NCI-H524 treated with DMSO at 0.1 percent for 48 hours (cell line): ENCODE measurements around the gene IFT20.
"Not testable (repeated sequence)": the region's sequence is repeated elsewhere in the genome, so short reads cannot be mapped to it uniquely, and the experiment has no call there.

Experiments used
- DNase-seq: peaks from one replicate; lab custom pipeline; 2025; lab: John Stamatoyannopoulos, UW

Gene IFT20

DNA sequence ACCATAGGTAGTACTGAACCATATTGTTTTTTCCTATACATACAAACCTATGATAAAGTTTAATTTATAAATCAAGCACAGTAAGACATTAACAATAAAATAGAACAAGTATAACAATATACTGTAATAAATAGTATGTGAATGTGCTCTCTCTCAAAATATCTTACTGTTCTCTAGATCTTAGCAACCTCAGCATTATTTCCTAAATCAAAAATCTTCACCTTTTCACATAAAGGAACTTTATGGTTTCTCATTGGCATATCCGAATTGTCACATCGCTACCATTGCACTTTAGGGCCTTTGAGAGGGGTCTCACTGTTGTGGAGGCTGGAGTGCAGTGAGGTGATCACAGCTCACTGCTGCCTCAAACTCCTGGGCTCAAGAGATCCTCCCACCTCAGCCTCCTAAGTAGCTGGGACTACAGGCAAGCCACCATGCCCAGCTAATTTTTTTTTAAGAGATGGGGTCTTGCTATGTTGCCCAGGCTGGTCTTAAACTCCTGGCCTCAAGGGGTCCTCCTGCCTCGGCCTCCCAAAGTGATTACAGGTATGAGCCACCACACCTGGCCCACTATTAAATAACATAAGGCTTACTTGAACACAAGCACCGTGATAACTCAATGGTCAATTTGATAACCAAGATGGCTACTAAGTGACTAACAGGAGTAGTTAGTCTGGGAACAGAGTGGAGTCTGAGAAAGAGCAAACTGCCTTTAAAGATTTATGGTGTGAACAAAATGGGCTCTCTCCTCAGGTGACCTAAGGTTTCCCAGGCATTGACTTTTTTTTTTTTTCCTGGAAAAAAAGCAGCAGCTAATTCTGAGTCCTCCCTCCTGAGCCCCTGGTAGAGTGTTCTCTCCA lies 19.2 kb downstream of the IFT20 start:
- DNase-seq: no peak

DNA sequence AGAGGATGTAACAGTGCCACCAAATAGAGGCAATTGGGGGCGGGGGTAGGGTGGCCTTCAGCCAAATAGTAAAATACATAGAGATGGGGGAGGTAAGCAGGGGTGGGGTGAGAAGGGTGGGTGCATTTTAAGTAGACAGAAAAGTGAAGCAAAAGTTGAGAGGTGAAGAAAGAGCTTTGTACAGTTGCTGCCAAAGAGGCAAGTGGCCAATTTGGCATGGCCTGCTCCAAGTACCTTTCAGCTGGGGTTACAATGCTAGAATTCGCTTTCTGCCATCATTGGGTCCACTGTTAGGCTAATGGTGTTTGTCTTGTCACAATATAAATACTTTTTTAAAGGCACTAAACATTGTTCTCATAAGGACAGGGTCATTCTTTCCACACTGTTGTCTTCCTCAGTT lies 21.4 kb downstream of the IFT20 start:
- no peak for DNase-seq

DNA sequence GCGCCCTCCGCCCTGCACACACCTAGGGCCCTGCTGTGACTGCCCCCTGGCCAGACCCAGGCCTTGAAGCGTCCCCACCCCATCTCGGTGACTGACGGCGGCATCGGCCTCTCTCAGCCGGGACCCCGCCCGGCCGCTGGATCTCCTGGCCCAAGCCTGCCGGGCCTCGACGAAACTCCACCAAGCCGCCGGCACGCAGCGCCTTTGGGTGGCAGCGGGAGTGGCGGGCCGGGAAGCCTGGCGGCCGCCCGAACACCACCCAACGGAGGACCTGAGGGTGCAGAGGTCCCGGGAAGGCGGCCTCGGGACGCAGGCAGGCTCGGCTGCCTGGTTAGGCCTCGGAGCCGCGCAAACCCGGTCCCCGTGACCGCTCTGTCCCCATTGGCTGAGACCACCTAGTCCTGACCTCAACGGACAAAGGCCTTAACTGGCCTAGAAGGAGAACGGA lies 28.3 kb downstream of the IFT20 start:
- DNase-seq: no peak

DNA sequence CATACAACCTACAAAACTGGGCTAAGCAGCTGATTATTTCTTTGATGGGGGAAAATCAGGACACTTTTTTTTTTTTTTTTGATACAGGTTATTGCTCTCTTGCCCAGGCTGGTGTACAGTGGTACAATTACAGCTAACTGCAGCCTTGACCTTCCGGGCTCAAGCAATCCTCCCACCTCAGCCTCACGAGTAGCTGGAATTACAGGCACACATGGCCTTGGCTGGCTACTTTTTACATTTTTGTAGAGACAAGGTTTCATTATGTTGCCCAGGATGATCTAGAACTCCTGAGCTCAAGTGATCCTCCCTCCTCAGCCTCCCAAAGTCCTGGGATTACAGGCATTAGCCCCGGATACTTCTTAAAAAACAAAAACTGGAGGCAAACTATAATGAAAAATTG lies 36.8 kb downstream of the IFT20 start:
- no peak for DNase-seq

- no peak for DNase-seq
Measured at GRCh38 chr17:28295677-28296578, 39.3 kb downstream of the IFT20 start.

DNA sequence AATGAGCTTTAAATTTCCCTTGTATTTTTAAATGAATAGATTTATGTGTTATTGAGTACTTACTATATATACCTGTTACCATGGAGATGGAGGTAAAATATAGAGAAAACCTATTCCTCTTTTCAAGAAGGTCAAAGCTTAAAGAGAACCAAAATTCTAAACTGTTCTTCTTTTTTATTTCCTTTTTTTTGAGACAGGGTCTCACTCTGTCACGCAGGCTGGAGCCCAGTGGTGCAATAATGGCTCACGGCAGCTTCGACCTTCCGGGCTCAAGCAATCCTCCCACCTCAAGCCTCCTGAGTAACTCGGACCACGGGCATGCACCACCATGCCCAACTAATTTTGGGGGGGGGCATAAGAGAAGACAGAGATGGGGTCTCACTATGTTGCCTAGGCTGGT lies 41.3 kb downstream of the IFT20 start:
- DNase-seq: no peak

DNA sequence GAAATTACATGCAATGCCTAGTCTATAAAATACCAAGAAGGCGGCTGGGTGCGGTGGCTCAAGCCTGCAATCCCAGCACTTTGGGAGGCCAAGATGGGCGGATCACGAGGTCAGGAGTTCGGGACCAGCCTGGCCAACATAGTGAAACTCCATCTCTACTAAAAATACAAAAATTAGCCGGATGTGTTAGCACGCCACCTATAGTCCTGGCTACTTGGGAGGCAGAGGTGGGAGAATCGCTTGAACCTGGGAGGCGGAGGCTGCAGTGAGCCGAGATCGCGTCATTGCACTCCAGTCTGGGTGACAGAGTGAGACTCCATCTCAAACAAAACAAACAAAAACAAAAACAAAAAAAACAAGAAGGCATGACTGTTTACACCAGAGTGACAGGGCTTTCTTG lies 42.4 kb downstream of the IFT20 start:
- DNase-seq: not testable (repeated sequence)

DNA sequence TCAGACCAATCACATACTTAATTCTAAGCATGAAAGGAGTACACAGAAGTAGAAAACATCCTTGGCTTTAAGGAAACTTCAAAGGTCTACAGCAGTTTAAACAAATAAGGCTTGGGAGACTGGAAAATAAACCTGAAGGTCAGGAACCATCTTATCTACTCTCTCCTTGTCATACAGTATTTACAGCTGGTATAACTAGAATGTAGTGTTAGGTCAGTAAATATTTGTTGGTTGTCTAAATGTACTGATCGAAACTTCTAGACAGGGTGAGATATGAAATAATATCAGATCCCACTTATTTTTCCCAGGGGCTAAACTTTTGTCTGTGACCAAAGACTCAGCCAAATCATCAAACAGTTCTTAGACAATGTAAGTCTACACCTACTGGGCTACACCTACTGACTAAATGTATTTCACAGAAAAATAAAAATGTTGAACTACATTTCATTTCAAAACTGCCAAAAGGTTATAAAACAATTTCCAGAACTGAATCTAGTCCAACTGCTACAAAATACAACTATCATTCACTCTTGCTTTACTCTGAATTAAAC lies 43.4 kb downstream of the IFT20 start:
- no peak for DNase-seq

GRCh38 chr17:28290703-28291102 lies 44.6 kb downstream of the IFT20 start:
- DNase-seq: no peak

DNA sequence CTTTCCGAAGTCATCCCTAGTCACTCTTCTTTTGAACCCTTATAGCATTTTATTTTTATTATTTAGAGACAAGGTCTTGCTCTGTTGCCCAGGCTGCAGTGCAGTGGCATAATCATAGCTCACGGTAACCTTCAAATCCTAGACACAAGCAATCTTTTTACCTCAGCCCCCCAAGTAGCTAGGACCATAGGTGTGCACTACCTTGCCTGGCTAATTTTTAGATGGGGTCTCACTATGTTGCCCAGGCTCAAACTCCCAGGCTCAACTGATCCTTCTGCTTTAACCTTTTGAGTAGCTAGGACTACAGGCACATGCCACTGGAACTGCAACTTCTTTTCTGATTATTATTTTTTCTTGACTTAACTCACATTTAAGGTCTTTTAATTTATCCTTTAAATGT lies 49.3 kb downstream of the IFT20 start:
- DNase-seq: no peak

GRCh38 chr17:28282596-28282995 lies 52.7 kb downstream of the IFT20 start:
- peak; percentile 96 for DNase-seq

DNA sequence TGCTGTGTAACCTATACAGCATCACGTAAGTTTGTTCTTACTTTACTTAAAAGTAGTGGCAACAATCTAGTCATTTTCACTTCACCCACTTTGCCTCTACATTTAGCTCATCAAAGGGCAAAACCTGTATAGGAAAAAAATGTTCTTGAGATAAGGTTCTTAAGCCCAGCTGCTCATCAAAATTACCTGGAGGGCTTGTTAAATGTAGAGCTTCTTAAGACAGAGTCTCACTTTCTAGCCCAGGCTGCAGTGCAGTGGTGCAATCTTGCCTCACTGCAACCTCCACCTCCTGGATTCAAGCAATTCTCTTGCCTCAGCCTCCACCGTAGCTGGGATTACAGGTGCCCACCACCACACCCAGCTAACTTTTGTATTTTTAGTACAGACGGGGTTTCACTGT lies 54.4 kb downstream of the IFT20 start:
- DNase-seq: no peak

DNA sequence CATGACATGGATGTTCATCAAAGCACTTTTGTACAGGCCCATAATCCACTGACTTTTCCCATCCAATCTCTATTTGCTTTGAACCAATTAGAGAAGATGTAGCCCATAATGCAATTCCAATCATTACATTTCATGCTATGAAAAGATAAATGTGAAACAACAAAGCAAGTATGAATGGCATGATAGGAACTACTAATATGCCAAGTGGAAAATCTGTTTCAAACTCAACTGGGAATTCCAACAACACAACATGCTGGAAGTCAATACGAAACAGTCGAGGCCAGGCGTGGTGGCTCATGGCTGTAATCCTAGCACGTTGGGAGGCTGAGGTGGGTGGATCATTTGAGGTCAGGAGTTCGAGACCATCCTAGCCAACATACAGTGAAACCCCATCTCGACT lies 55.9 kb downstream of the IFT20 start:
- no peak for DNase-seq
